Stimulated activated CD4-positive, alpha-beta T cell treated with anti-CD3 and anti-CD28 coated beads, TNF-alpha, amount 100 ng/mL, for 24 hours (primary cell): ENCODE measurements around the gene PARD3.

Experiments
- DNase-seq, 3 experiments: peaks; one replicate each; pipeline ENCODE4 v3.0.0-alpha.2; 2020; ENCODE audit warnings: low read depth in 3 of 3

Gene PARD3

DNA sequence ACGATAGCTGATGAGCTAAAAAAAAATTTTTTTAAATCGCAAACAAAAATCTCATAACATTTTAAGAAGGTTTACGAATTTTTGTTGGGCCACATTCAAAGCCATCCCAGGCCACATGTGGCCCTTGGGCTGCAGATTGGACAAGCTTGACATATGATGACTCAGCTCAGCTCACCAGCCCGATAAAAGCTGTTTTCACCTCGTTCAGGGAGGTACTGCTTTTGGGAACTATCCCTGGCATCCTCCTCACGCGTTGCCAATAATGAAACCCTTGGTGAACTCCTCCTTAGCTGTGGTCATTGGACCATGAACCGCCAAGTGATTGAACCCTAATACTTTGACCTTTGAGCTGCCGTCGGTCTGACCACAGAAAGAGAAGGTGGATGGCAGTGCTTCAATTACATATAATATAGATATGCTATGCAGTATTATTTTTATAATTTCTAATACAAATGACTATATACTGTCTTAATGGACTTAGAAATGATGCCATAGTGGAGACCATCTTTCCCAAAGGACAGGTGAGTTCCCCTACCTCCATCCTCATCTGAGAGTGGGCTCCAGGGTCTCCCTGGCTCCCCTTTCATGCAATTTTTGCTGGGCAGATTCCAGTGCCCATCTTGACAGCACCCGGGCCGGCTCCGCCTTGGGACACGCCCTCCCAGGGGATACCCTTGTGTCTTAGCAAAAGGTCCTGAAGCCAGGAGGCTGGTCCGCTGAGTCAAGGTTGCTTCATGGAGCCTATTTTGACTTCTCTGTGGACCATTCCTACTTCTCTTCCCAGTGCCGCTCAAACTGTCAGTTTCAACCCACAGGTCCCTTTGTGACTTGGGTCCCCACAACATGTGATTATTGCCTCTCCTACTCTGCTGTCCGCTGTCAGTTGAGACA lies 707.2 kb downstream of the PARD3 start:
- no peak for DNase-seq

DNA sequence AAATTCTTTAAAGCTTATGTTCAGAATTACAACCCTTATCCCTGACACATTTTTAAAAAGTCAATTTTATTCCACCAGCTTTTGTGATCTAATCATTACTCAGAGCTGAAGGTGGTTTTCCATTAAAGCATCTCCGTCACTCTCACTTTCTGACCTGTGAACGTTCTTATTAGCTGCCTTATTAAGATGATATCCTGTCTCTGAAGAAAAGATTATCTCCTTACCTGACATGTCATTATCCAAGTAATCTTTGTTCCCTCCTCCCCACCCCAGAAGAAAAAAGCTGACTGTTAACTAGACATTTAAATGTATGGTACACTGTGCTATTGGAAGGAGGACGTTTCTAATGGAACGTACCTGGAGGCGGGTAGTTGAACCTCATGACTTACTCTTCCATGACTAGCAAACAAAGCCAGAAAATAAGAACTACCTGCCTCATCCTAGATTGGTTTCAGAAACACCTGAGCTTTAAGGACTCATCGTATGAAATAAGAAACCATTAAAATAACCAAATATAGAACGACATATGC lies 708.7 kb downstream of the PARD3 start:
- DNase-seq, result no peak

DNA sequence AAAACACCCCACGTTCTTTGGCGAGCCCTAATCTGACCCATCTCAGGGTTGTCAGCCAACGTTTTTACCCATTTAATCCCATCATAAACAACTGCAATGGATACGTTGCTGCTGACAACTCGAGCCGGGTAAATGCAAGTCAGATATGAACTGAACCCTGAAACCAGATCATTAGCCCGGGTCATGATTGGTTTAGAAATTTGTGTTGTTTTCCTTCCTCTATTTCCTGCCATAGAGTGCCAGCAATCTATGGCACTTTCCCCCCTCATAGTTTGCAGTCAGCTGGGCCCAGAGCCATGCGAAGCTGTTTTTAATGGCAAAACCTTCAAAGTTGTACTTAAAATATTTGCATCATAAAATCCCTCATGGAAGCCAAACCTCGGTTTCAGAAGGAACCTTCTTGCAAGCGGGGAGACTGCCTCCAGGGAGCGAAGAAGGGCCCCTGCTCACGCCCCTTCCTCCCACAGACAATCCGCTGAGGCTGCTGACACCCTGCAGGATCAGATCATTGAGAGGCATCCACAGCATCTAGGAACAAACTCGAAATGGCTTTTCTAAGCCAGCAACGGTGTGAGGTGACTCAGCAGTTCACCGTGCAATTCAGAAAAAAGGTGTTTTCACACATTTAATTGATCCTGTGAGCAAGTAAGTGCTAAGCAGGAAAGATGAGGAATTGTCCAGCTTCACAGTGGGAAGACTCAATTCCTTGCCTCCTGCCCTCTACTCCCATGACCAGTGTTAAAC lies 710.1 kb downstream of the PARD3 start:
- no peak for DNase-seq

DNA sequence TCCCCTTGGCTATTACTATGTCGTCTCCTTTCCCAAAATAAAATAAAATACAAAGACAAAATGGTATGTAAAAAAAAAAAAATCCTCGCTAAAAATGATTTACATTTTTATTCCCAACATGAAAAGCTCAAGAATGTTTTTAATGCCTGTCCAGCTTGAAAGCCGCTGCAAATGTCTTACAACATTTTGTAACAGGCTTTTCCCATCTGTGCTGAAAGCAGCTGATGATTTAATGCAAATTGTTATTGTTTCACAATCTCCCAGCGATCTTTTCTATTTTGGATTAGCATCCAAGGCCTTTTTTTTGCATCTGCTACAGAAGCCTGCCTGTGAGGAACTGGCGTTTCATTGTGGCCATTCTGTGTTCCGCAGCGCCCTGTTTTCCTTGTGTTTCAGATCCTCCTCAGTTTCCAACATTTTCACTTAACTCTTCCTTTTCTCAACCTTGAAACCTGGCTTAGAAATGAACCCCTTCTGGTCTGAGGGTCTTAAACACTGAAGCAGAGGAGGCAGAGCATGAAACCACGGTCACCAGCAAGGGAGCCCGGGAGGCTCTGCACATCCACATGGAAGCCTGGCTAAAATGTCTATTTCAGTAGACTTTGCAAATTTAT lies 712.1 kb downstream of the PARD3 start:
- no peak for DNase-seq

DNA sequence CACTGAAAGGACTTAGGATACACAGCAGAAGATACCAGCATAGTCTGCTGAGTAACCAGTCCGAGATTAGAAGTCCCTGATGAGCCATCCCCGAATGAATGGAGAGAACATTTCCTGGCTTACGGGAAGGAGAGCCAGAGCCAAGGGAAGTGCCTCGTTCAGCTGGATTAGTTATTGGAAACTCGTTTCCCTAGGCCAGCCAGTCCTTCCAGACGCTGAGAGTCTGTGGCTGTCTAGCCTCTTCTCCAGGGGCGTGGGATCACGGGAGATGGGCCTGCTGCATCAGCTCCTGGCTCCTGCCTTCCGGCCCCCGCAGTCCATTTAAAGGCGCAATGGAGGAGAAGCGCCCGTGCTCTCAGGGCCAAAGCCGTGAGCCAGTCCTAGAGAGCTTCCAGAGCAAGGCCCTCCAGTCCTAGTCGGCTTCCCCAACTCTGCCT lies 712.8 kb downstream of the PARD3 start:
- no peak for DNase-seq

DNA sequence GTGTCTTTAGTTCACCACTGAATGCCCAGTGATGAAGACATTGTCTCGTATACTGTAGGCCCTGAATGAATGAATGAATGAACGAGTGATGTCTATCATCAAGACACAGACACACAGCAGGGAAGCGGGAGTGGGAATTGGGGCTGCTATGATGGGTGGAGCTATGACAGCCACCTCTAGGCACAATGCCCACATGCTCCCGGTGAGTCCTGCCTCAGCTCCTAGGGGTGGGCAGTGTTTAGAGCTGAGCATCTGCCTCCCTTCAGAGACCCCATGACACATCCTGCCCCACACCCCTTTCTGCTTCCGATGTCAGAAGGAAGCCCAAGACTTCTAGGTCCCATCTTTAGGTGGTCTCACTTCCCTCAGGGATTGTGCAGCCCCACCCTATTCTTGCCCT lies 714.1 kb downstream of the PARD3 start:
- no peak for DNase-seq

DNA sequence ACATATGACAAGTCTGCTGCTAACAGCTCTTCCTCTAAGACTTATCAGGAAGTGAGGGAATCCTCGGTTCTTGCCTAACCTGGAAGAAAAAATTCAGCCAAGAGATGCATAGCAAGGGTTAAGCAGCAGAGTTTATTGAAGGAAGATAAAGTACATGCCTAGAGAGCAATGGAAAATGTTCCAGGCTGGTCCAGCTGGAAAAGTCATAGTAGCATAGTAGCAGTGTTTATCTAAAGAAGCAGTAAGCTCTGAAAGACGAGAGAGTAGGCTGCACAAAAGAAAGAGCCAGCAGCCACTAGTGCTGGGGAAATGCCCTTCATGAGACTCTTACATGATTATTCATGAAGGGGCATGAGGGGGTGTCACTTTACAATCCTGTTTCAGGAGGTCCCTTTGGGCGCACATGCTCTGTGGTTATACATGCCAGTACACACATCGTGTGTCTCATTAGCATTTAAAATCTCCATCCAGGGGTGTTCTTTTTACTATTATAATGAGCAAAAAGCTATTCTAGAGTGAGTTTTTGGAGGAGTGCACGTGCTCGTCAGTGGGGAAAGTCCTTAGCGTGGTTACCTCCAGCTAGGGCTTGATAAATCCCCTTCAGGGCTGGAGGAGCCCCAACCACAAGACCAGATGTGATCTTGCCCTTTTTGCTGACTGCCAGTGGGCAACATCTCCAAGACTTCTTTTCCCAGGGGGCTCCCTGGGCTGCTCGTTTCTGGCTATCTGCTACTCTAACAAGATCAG lies 716.1 kb downstream of the PARD3 start:
- DNase-seq, result no peak

DNA sequence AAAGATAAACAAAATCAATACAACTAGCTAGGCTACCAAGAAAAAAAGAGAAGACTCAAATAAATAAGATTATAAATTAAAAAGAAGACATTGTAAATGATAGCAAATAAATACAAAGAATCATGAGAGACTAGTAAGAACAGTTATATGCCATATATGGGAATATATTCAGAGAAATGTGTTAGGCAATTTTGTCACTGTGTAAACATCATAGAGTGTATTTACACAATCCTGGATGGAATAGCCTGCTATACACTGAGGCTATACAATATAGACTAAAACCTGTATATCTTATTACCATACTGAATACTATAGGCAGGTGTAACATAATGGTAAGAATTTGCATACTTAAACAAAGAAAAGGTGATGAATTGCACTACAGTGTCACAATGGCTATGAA lies 717.4 kb downstream of the PARD3 start:
- no peak for DNase-seq

DNA sequence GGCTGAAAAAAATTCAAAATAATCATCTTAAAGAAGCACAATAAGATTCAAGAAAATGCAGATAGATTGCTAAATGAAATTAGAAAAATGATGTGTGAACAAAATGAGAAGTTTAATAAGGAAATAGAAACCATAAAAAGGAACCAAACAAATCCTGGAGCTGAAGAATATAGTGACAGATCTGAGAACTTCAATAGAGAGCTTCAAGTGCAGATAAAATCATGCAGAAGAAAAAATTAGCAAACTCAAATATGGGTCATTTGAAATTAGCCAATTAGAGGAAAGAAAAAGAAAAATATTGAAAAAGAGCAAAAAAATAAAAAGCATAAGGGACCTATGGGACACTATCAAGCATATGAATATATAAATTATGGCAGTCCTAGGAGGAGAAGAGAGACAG lies 720.1 kb downstream of the PARD3 start:
- DNase-seq, result no peak

DNA sequence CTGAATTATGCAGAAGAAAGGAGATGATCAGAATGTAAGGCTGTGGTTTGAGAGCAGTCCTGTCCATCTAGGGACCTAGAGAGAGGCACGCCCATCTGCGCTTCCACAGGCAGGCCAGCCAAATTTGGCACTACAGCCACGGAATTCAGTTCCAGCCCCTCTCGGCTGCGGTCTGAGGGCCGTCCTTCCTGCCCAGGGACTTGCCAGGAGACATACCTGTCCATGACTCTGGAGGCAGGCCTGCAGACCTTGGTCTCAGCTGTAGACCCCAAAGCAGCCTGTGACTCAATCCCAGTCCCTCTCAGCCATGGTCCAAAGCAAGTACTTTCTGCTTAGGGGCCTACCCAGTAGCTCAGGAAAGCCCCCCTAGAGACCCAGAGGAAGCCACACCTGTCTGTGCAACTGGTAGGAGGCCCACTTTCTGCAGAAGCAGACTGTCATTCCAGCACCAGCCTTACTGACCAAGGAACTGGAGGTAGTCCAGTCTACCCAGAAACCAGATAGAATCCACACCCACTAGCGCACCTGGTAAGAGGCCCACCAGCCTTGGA lies 720.9 kb downstream of the PARD3 start:
- no peak for DNase-seq

DNA sequence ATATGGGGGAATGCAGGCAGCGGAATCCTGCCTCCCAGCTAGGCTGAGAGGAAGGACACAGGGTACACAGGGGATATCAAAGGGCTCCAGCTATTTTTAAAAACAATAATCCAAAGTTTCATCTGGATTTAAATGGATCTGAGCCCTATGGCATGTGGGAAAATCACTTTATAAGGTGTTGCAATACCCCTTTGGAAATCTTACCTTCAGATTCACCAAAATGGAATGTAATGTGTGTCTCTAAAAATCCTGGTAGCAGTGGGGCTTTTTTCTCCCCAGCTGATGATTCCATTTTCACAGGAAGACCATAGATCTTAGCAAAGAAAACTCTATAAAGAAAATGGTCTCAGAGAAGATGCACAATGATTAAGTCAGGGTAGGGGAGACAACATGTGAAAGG lies 722.2 kb downstream of the PARD3 start:
- DNase-seq, result no peak

DNA sequence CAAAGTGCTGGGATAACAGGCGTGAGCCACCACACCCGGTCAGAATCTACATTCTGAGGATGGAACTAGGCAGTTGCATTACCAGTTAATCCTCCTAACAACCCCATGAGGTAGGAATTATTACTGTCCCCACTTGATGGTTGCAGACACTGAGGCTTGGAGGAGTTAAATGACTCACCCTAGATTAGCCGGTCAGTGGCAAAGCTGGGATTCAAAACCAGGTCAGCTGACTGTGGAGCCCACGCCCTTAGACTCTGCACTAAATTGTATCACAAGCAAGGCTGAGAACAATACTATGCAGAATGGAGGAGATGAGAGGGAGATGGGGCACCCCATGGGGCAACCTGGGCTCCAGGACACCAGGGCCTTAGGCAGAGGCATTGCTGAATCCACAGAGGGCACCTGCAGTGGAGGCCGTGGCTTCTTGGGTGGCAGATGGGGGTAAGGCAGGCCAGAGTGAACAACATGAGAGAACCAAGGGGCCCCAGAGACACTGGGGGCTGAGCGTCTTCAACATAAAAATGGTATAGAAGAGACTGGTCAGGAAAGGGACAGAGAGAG lies 723.4 kb downstream of the PARD3 start:
- DNase-seq, result no peak

DNA sequence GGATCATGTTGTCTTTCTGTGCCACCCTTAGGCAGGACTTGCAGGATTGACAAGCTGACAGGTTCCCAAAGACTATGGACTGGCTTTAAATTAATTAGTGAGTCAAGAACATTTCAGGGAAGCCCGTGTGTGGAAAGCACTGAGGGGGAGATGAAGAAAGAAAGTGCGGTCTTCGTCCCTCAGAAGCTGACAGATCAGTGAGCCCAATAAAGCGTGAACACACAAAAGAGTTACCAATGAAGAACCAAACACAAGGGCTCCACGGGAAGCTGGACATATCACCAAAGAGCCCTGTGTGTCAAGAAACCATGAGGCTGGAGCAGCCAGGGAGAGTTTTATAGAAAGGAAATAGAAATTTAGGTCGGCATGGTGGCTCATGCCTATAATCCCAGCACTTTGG lies 725.8 kb downstream of the PARD3 start:
- DNase-seq, result no peak

DNA sequence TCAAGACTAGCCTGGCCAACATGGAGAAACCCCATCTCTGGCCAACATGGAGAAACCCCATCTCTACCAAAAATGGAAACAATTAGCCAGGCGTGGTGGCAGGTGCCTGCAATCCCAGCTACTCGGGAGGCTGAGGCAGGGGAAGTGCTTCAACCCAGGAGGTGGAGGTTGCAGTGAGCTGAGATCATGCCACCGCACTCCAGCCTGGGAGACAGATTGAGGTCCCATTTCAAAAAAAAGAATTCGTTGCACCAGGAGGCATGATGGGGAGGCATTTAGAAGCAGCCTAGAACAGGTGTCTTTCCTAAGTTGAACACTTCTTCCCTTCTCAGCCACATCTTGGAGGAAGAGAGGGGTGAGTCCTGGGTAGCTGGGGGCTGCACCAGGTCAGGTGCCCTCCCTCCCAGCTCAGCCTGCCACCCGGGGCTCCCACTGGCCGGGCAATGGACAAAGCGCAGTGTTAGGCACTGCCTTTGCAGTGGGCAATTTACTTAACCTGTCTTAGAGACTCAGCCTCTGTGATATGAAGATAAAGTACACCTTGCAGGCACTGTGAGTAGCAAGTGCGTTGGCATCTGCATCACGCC lies 726.8 kb downstream of the PARD3 start:
- DNase-seq, result no peak

DNA sequence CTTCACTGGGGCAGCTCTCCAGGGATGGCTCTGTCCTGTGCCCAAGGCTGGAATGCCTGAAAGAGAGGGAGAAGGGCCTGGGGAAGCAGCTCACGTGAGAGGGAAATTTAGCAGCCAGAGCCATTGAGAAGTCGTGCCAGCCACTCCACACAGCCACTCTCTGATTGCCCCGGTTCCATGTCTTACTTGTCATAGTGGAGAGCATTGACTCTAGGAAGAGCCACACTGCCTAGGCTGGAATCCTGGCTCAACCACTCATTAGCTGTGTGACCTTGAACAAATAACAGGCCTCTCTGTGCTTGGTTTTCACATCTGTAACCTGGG lies 728.0 kb downstream of the PARD3 start:
- no peak for DNase-seq

DNA sequence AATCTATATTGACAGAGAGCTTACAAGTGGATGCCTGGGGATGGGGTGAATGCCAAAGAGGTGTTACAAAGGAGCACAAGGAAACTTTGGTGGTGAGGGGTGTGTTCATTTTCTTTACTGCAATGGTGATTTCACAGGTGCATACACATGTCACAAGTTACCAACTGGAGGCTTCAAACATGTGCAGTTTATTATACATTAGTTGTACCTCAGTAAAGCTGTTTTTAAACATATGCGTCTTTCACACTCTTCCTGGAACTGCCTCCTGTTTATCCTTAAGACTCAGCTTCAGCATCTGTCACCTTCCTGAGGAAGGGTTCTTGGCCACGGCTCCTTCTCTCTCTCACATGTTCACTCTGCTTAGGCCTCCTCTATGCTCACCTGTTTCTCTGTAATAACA lies 731.5 kb downstream of the PARD3 start:
- no peak for DNase-seq

DNA sequence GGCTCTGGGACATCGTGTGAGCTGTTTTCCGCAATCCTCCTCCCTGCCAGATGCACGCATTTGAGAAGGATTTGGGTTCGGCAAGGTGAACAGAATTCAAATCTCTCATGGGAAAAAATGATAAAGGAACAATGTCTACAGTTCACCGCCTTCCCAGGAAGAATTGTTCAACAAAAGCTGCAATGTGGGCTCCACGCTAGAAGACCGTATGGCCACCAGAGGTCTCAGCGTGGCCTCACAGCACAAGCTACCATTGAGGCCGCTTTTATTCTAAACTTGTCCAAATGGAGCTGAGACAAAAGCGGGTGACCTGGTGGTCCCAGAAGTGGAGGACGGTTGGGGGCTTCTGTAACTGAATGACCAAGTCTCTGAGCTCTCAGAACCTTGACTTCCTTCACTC lies 733.1 kb downstream of the PARD3 start:
- no peak for DNase-seq

DNA sequence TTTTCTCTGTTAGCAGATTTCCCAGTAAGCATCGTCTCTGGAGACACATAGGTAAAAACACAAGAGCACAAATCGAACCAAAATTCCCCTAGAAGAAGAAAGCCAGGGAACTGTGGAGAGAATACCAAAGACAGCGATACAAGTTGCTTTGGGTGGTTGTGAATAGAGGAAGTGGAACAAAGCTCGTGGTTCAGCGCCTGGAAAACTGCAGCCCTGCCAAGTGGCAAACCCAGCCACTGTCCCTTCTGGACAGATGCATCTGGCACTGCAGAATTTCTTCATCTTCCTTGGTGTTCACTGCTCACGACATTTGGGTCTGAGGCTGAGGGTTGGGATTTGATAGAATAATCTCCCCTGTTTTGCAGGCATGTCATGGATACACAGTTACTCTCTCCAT lies 733.8 kb downstream of the PARD3 start:
- DNase-seq, result no peak

DNA sequence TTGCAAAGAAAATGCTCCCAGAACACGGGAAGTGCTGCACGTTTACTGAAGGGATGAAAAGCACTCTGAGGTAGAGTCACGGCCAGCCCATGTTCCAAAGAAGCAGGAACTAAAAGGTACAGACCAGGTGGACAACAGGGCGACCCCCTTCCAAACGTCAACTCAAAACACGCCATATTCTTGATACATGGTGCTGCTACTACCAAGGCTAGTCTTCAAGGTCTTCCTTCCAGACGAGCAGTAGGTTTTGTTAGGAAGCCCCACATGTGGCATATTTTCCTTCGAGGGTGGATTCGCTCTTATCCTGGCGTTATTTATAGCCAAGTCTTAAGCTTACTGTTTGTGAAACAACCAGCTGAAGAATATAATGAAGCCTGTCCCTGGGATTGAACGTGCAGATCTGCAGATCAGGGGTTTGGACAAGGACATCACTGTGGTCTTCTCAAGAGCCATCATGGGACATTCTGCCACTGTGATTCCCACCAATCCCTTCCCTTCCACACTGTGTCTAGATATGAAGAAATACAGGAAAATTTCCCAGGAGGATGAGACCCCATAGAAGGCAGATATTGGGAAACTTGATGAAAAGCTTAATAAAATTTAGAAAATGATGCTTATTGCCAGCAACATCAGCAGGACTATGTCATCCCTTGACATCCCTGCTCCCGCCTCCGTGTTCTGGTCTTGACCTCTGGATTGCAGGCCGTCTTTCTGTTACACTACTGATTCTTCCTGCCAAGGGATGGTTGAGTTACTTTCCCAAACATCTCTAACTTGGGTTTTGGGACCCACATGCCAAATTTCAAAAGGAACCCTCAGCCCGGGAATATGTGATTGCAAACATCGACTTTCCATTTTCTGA lies 734.4 kb downstream of the PARD3 start:
- DNase-seq, result no peak
